ENCODE measurements around the gene FAM184A. TPM values are rescaled to one million over a fixed set of nuclear protein-coding genes. Genes with fewer than 3 reads are reported as not detected.
A peak's percentile ranks its signal among the peaks of the same experiment; 100 is the strongest.

The FAM184A gene
- polyA plus RNA-seq, 1 donor (not counting 4 experiments of a cell fraction or from before 2014, with no cell fraction given), result 0.20 TPM

DNA sequence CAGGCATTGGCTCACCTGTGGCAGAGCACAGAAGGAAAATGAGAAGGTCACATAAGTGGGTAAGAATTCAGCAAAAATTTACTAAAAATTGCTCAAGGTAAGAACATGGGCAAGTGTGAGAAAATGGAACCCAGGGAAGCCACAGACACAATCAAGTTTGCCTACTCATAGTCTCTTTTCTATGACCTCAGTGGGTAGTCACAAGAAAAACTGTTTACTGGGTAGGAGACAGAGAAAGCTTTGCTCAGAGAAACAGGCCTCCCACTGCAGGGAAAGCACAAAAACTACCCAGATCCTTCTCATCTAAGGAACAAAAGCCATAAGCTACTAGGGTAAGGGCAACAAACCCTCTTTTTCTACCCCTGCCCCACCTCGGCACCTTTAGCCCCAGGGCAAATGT is 35.2 kb downstream of the FAM184A start:
- H3K9me3 ChIP-seq (ENCODE audit: control insufficient read depth, low read depth, low read length), result no peaks in the 10 kb centered on the region
- no peak overlapping the region for H2AFZ ChIP-seq (ENCODE audit: control insufficient read depth, low read length)
- dilution Hi-C loops (cut with MboI; ENCODE audit: extremely low pct_ligation_motif_present, low sequenced_read_pairs), result no loop called here
- no peak overlapping the region for H3K9ac ChIP-seq (ENCODE audit: control insufficient read depth, extremely low read depth, insufficient read depth, low read length)
- DNase-seq (ENCODE audit: low read depth, low spot score) (no peak), FAIRE-seq (peak; percentile 20)
- H3K4me2 ChIP-seq (ENCODE audit: control insufficient read depth, extremely low read depth, insufficient read depth, low read depth, low read length), result no peak overlapping the region
- TF ChIP-seq, protein P1, sequence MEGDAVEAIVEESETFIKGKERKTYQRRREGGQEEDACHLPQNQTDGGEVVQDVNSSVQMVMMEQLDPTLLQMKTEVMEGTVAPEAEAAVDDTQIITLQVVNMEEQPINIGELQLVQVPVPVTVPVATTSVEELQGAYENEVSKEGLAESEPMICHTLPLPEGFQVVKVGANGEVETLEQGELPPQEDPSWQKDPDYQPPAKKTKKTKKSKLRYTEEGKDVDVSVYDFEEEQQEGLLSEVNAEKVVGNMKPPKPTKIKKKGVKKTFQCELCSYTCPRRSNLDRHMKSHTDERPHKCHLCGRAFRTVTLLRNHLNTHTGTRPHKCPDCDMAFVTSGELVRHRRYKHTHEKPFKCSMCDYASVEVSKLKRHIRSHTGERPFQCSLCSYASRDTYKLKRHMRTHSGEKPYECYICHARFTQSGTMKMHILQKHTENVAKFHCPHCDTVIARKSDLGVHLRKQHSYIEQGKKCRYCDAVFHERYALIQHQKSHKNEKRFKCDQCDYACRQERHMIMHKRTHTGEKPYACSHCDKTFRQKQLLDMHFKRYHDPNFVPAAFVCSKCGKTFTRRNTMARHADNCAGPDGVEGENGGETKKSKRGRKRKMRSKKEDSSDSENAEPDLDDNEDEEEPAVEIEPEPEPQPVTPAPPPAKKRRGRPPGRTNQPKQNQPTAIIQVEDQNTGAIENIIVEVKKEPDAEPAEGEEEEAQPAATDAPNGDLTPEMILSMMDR (optimal IDR thresholded peaks at IDR 0.05 in 1 of 3, IDR thresholded peaks at IDR 0.05 in 1 of 3, conservative IDR thresholded peaks at IDR 0.05 in 1 of 3; ENCODE audit: extremely low read depth in 1 of 3, insufficient read depth in 2 of 3, low read length in 3 of 3), result no peak
- no peak for TF ChIP-seq EZH2 (IDR thresholded peaks at IDR 0.05; ENCODE audit: low read length)
- H3K79me2 ChIP-seq (ENCODE audit: control insufficient read depth, insufficient read depth, low read length), result no peaks in the 10 kb centered on the region
- no peaks in the 10 kb centered on the region for H3K4me1 ChIP-seq (ENCODE audit: control insufficient read depth, extremely low read depth, insufficient read depth, low read length)
- H3K36me3 ChIP-seq (ENCODE audit: control insufficient read depth in 2 of 2, extremely low read depth in 1 of 2, insufficient read depth in 2 of 2, low read length in 2 of 2), result no peaks in the 10 kb centered on the region
- H3K4me3 ChIP-seq (ENCODE audit: control insufficient read depth in 2 of 3, extremely low read depth in 1 of 3, insufficient read depth in 2 of 3, low read depth in 1 of 3, low read length in 3 of 3), result no peak overlapping the region
- H3K27ac ChIP-seq (ENCODE audit: control insufficient read depth, insufficient read depth, low read length), result no peak overlapping the region
- no peaks in the 10 kb centered on the region for H3K27me3 ChIP-seq (ENCODE audit: control insufficient read depth, extremely low read depth, insufficient read depth, low read length)
- H4K20me1 ChIP-seq (ENCODE audit: control insufficient read depth, extremely low read depth, insufficient read depth, low read length), result no peaks in the 10 kb centered on the region
- no peaks in the 10 kb centered on the region for H3K9me1 ChIP-seq (ENCODE audit: control insufficient read depth, extremely low read depth, insufficient read depth, low read length)

DNA sequence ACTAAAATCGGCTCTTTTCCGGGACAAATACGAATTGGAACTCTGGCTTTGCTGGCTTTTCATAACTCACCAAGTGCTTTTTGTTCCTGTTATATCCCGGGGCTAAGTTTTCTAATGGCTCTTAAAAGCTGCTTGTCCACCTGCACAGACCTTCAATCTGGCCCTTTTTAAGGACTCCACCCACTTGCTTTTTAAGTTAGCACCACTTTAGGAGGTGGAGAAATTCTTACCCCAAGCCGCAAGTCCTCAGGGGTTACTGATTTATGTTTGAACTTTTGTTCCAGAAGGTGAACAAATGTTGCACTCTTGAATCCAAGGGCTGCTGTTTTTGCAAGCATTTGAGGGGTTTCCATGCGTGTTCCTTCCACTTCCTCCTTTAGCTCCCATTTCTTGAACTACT is 37.8 kb downstream of the FAM184A start:
- Histone ChIP-seq H2AFZ (ENCODE audit: control insufficient read depth, low read length) (no peak overlapping the region), H3K4me1 (ENCODE audit: control insufficient read depth, extremely low read depth, insufficient read depth, low read length) (no peaks in the 10 kb centered on the region), H3K9ac (ENCODE audit: control insufficient read depth, extremely low read depth, insufficient read depth, low read length) (no peak overlapping the region), H3K4me3 (ENCODE audit: control insufficient read depth in 2 of 3, extremely low read depth in 1 of 3, insufficient read depth in 2 of 3, low read depth in 1 of 3, low read length in 3 of 3) (no peak overlapping the region), H3K4me2 (ENCODE audit: control insufficient read depth, extremely low read depth, insufficient read depth, low read depth, low read length) (no peak overlapping the region), H3K36me3 (ENCODE audit: control insufficient read depth in 2 of 2, extremely low read depth in 1 of 2, insufficient read depth in 2 of 2, low read length in 2 of 2) (no peaks in the 10 kb centered on the region), H3K27me3 (ENCODE audit: control insufficient read depth, extremely low read depth, insufficient read depth, low read length) (no peaks in the 10 kb centered on the region), H3K9me3 (ENCODE audit: control insufficient read depth, low read depth, low read length) (no peaks in the 10 kb centered on the region), H3K79me2 (ENCODE audit: control insufficient read depth, insufficient read depth, low read length) (no peaks in the 10 kb centered on the region), H3K9me1 (ENCODE audit: control insufficient read depth, extremely low read depth, insufficient read depth, low read length) (no peaks in the 10 kb centered on the region), H4K20me1 (ENCODE audit: control insufficient read depth, extremely low read depth, insufficient read depth, low read length) (no peaks in the 10 kb centered on the region), H3K27ac (ENCODE audit: control insufficient read depth, insufficient read depth, low read length) (no peak overlapping the region)
- TF ChIP-seq, protein P1 (optimal IDR thresholded peaks at IDR 0.05 in 1 of 3, IDR thresholded peaks at IDR 0.05 in 1 of 3, conservative IDR thresholded peaks at IDR 0.05 in 1 of 3; ENCODE audit: extremely low read depth in 1 of 3, insufficient read depth in 2 of 3, low read length in 3 of 3), result no peak
- TF ChIP-seq EZH2 (IDR thresholded peaks at IDR 0.05; ENCODE audit: low read length), result no peak
- DNase-seq (ENCODE audit: low read depth, low spot score) (no peak), FAIRE-seq (no peak)
- dilution Hi-C loops (cut with MboI; ENCODE audit: extremely low pct_ligation_motif_present, low sequenced_read_pairs), result no loop called here

Measured in keratinocyte (primary cell).